ENCODE data around the gene FSTL4.

The FSTL4 gene

DNA sequence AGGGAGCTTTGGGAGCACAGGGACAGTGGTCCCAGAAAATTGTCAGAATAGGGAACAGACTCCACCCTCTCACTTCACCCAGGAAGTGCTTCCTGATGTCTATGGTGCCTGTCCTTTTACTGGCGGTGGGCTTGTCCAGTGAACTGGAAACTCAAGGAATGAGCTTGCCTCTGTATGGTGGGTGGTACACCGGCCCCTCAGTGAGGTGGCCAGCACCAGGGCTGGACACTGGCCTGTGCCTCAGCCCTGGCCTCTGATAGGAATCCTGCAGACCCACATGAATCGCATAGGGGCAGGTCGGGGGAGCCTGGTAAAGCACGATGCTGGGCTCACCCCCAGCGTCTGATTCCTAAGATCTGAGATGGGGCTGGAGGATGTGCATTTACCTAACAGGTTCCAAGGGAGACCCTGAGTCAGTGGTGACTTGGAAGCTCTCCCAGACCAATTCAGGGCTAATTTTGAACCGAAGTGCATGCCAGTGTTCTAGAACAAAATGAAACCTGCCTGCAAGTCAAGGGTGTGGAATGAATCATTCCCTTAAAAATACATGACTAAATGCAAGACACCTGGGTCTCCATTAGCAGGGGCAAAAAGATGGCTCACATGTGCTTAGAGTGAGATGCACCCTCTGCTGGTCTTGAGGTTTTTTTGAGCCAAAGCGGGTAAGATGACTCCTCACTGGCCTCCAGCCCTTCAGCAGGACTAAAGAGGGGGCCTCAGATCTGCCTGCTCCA lies 382.2 kb downstream of the FSTL4 start:
- no peak for ATAC-seq
- TF ChIP-seq ZNF8 (CRISPR knock-in tag; IDR thresholded peaks at IDR 0.05) (no peak), ISL1 (CRISPR knock-in tag; IDR thresholded peaks at IDR 0.05) (no peak), TOX (CRISPR knock-in tag; IDR thresholded peaks at IDR 0.05; ENCODE audit: borderline replicate concordance) (no peak), ZNF70 (CRISPR knock-in tag; IDR thresholded peaks at IDR 0.05) (no peak)

- TF ChIP-seq RARB (CRISPR knock-in tag; IDR thresholded peaks at IDR 0.05) (no peak), TOX (CRISPR knock-in tag; IDR thresholded peaks at IDR 0.05; ENCODE audit: borderline replicate concordance) (no peak), ISL1 (CRISPR knock-in tag; IDR thresholded peaks at IDR 0.05) (no peak), ARNTL (CRISPR knock-in tag; IDR thresholded peaks at IDR 0.05; ENCODE audit: borderline replicate concordance, low read depth) (no peak), ZNF70 (CRISPR knock-in tag; IDR thresholded peaks at IDR 0.05) (no peak)
- TF ChIP-seq, protein P1, sequence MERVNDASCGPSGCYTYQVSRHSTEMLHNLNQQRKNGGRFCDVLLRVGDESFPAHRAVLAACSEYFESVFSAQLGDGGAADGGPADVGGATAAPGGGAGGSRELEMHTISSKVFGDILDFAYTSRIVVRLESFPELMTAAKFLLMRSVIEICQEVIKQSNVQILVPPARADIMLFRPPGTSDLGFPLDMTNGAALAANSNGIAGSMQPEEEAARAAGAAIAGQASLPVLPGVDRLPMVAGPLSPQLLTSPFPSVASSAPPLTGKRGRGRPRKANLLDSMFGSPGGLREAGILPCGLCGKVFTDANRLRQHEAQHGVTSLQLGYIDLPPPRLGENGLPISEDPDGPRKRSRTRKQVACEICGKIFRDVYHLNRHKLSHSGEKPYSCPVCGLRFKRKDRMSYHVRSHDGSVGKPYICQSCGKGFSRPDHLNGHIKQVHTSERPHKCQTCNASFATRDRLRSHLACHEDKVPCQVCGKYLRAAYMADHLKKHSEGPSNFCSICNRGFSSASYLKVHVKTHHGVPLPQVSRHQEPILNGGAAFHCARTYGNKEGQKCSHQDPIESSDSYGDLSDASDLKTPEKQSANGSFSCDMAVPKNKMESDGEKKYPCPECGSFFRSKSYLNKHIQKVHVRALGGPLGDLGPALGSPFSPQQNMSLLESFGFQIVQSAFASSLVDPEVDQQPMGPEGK (CRISPR knock-in tag; IDR thresholded peaks at IDR 0.05; ENCODE audit: borderline replicate concordance): no peak
Observed at GRCh38 chr5:133228316-133228715, 384.0 kb downstream of the FSTL4 start.

GRCh38 chr5:133227897-133228296 lies 384.4 kb downstream of the FSTL4 start:
- no peak for ATAC-seq
- no peak for TF ChIP-seq BACH2 (CRISPR knock-in tag; IDR thresholded peaks at IDR 0.05; ENCODE audit: borderline replicate concordance)
- TF ChIP-seq, protein P2, sequence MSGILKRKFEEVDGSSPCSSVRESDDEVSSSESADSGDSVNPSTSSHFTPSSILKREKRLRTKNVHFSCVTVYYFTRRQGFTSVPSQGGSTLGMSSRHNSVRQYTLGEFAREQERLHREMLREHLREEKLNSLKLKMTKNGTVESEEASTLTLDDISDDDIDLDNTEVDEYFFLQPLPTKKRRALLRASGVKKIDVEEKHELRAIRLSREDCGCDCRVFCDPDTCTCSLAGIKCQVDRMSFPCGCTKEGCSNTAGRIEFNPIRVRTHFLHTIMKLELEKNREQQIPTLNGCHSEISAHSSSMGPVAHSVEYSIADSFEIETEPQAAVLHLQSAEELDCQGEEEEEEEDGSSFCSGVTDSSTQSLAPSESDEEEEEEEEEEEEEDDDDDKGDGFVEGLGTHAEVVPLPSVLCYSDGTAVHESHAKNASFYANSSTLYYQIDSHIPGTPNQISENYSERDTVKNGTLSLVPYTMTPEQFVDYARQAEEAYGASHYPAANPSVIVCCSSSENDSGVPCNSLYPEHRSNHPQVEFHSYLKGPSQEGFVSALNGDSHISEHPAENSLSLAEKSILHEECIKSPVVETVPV (CRISPR knock-in tag; IDR thresholded peaks at IDR 0.05): no peak
- TF ChIP-seq ZNF70 (CRISPR knock-in tag; IDR thresholded peaks at IDR 0.05): no peak
- TF ChIP-seq ZNF565 (CRISPR knock-in tag; conservative IDR thresholded peaks at IDR 0.05; ENCODE audit: low read depth): no peak
- TF ChIP-seq, protein P3, sequence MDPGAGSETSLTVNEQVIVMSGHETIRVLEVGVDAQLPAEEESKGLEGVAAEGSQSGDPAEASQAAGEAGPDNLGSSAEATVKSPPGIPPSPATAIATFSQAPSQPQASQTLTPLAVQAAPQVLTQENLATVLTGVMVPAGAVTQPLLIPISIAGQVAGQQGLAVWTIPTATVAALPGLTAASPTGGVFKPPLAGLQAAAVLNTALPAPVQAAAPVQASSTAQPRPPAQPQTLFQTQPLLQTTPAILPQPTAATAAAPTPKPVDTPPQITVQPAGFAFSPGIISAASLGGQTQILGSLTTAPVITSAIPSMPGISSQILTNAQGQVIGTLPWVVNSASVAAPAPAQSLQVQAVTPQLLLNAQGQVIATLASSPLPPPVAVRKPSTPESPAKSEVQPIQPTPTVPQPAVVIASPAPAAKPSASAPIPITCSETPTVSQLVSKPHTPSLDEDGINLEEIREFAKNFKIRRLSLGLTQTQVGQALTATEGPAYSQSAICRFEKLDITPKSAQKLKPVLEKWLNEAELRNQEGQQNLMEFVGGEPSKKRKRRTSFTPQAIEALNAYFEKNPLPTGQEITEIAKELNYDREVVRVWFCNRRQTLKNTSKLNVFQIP (CRISPR knock-in tag; IDR thresholded peaks at IDR 0.05; ENCODE audit: borderline replicate concordance, low read depth): no peak
- no peak for TF ChIP-seq ISL1 (CRISPR knock-in tag; IDR thresholded peaks at IDR 0.05)
- no peak for TF ChIP-seq ESRRG (CRISPR knock-in tag; IDR thresholded peaks at IDR 0.05)
- TF ChIP-seq OSR1 (CRISPR knock-in tag; IDR thresholded peaks at IDR 0.05): no peak
- TF ChIP-seq GLIS3 (CRISPR knock-in tag; IDR thresholded peaks at IDR 0.05): no peak
- TF ChIP-seq ZC3H10 (CRISPR knock-in tag; IDR thresholded peaks at IDR 0.05): no peak
- no peak for TF ChIP-seq RARB (CRISPR knock-in tag; IDR thresholded peaks at IDR 0.05)
- TF ChIP-seq TCF4 (CRISPR knock-in tag; IDR thresholded peaks at IDR 0.05; ENCODE audit: borderline replicate concordance): no peak
- TF ChIP-seq, protein P1 (CRISPR knock-in tag; IDR thresholded peaks at IDR 0.05; ENCODE audit: borderline replicate concordance): no peak
- TF ChIP-seq ZFP30 (CRISPR knock-in tag; IDR thresholded peaks at IDR 0.05): no peak

More at GRCh38 chr5:133228316-133228715, 384.0 kb downstream of the FSTL4 start:
- ATAC-seq: no peak

GRCh38 chr5:133227082-133227481 lies 385.3 kb downstream of the FSTL4 start:
- no peak for ATAC-seq
- TF ChIP-seq, protein P4, sequence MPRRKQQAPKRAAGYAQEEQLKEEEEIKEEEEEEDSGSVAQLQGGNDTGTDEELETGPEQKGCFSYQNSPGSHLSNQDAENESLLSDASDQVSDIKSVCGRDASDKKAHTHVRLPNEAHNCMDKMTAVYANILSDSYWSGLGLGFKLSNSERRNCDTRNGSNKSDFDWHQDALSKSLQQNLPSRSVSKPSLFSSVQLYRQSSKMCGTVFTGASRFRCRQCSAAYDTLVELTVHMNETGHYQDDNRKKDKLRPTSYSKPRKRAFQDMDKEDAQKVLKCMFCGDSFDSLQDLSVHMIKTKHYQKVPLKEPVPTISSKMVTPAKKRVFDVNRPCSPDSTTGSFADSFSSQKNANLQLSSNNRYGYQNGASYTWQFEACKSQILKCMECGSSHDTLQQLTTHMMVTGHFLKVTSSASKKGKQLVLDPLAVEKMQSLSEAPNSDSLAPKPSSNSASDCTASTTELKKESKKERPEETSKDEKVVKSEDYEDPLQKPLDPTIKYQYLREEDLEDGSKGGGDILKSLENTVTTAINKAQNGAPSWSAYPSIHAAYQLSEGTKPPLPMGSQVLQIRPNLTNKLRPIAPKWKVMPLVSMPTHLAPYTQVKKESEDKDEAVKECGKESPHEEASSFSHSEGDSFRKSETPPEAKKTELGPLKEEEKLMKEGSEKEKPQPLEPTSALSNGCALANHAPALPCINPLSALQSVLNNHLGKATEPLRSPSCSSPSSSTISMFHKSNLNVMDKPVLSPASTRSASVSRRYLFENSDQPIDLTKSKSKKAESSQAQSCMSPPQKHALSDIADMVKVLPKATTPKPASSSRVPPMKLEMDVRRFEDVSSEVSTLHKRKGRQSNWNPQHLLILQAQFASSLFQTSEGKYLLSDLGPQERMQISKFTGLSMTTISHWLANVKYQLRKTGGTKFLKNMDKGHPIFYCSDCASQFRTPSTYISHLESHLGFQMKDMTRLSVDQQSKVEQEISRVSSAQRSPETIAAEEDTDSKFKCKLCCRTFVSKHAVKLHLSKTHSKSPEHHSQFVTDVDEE (CRISPR knock-in tag; IDR thresholded peaks at IDR 0.05): no peak
- no peak for TF ChIP-seq ZNF8 (CRISPR knock-in tag; IDR thresholded peaks at IDR 0.05)
- TF ChIP-seq, protein P3 (CRISPR knock-in tag; IDR thresholded peaks at IDR 0.05; ENCODE audit: borderline replicate concordance, low read depth): no peak
- TF ChIP-seq BACH2 (CRISPR knock-in tag; IDR thresholded peaks at IDR 0.05; ENCODE audit: borderline replicate concordance): no peak
- TF ChIP-seq, protein P2 (CRISPR knock-in tag; IDR thresholded peaks at IDR 0.05): no peak
- TF ChIP-seq, protein P1 (CRISPR knock-in tag; IDR thresholded peaks at IDR 0.05; ENCODE audit: borderline replicate concordance): no peak
- no peak for TF ChIP-seq ARNTL (CRISPR knock-in tag; IDR thresholded peaks at IDR 0.05; ENCODE audit: borderline replicate concordance, low read depth)
- no peak for TF ChIP-seq ZNF70 (CRISPR knock-in tag; IDR thresholded peaks at IDR 0.05)
- no peak for TF ChIP-seq OSR1 (CRISPR knock-in tag; IDR thresholded peaks at IDR 0.05)
